GM12864 (cell line): ENCODE data around the gene SLC45A3.

Experiments used
- DNase-seq: peaks from one replicate; pipeline ENCODE4 v3.0.0-alpha.2; 2011; ENCODE audit warnings: low read depth
- H3K4me3 ChIP-seq: 2 replicates; pipeline ENCODE4 v1.5.1; 2011; ENCODE audit warnings: mild to moderate bottlenecking, low read depth, low read length, control low read depth
- TF ChIP-seq, protein P1 (sequence below): IDR thresholded peaks from 2 replicates; pipeline ENCODE4 v1.5.1; 2011; ENCODE audit warnings: low read depth, mild to moderate bottlenecking, moderate library complexity, low read length, control low read depth, inconsistent platforms; ENCODE audit errors: missing control alignments

SLC45A3 gene

GRCh38 chr1:205699416-205699815, 19.1 kb upstream of the SLC45A3 start:
- H3K4me3 ChIP-seq, result no peak overlapping the region
- no peak for DNase-seq
- TF ChIP-seq, protein P1, sequence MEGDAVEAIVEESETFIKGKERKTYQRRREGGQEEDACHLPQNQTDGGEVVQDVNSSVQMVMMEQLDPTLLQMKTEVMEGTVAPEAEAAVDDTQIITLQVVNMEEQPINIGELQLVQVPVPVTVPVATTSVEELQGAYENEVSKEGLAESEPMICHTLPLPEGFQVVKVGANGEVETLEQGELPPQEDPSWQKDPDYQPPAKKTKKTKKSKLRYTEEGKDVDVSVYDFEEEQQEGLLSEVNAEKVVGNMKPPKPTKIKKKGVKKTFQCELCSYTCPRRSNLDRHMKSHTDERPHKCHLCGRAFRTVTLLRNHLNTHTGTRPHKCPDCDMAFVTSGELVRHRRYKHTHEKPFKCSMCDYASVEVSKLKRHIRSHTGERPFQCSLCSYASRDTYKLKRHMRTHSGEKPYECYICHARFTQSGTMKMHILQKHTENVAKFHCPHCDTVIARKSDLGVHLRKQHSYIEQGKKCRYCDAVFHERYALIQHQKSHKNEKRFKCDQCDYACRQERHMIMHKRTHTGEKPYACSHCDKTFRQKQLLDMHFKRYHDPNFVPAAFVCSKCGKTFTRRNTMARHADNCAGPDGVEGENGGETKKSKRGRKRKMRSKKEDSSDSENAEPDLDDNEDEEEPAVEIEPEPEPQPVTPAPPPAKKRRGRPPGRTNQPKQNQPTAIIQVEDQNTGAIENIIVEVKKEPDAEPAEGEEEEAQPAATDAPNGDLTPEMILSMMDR, result no peak

- no peak for DNase-seq
- TF ChIP-seq, protein P1, result no peak
- no peak overlapping the region for H3K4me3 ChIP-seq
Measured at GRCh38 chr1:205698921-205699320, 18.6 kb upstream of the SLC45A3 start.

GRCh38 chr1:205693421-205693991, 13.2 kb upstream of the SLC45A3 start:
- no peak for DNase-seq
- TF ChIP-seq, protein P1, result no peak
- no peak overlapping the region for H3K4me3 ChIP-seq

DNA sequence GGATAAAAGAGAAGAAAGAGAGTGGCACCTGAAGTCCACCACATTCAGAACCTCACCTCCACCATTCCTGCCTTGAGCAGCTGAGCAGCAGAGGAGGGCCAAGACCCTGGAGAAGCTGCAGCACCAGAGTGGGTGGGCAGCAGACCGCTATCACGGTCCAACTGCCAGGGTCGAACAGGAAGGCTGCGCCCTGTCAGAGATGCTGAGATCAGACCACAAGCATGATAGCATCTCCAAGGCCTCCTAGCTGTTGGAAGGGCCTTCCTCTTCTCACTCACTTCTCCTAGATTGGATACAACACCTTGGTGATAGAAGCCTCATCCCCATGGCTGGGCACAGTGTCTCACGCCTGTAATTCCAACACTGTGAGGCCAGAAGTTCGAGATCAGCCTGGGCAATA, 12.1 kb upstream of the SLC45A3 start:
- TF ChIP-seq, protein P1, result no peak
- H3K4me3 ChIP-seq, result no peak overlapping the region
- DNase-seq, result no peak

DNA sequence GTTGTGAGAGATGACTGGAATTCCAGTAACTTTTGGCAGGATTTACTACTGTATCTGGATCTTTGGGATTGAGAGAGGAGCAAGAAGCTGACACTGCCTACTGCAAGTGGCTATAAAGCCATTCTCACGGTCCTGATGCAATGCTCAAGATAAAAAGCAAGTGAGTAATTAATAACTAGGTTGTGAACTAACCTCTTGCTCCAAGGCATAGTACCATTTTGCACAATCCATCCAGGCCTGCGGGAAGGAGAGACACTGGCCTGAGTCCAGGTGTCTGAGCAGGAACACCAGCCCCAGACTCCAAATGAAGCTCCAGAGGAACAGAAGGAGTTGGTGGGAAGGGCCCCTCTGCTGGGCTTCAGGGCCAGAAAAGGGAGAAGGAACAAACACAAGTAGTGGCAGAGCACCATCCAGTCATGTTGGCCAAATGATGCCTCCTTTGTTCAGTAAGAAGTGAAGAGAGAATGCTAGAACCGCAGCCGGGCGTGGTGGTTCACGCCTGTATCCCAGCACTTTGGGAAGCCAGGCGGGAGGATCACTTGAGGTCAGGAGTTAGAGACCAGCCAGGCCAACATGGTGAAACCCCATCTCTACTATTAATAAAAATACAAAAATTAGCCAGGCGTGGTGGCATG, 9.9 kb upstream of the SLC45A3 start:
- TF ChIP-seq, protein P1, result no peak
- DNase-seq, result no peak
- no peak overlapping the region for H3K4me3 ChIP-seq

GRCh38 chr1:205689479-205689878, 9.2 kb upstream of the SLC45A3 start:
- H3K4me3 ChIP-seq, result no peak overlapping the region
- no peak for DNase-seq
- TF ChIP-seq, protein P1, result no peak
